TTC549 (cell line): Measurements from ENCODE around the gene SOX6.

ENCODE experiments used
- FAIRE-seq: peaks from 2 replicates; lab custom pipeline; 2012; peaks lifted over from hg19 to GRCh38; lab: Jason Lieb, UNC

Gene SOX6

DNA sequence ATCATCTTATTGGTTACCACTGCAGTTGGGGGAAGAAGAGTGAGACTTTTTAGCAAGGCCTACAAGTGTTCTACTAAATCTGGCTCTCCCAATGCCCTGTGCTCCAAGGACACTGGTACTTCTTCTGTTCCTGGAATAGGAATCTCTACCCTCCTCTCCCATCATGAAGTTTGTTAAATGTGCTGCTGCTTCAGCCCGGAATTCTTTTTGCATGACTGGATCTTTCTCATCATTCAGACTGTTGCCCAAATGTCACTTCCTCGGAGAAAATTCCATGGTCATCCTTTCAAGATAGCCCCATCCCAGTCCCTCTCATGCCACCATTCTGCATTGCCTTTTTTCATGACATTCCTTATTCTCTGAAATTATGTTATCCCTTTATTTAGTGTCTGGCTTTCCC, 400.8 kb downstream of the SOX6 start:
- no peak for FAIRE-seq

GRCh38 chr11:15947681-15948648, 408.4 kb downstream of the SOX6 start:
- FAIRE-seq = no peak

- FAIRE-seq = no peak
These were observed 410.6 kb downstream of the SOX6 start for GRCh38 chr11:15945726-15946125.

GRCh38 chr11:15944460-15944859, 411.9 kb downstream of the SOX6 start:
- no peak for FAIRE-seq

GRCh38 chr11:15943418-15944197, 412.7 kb downstream of the SOX6 start:
- no peak for FAIRE-seq

DNA sequence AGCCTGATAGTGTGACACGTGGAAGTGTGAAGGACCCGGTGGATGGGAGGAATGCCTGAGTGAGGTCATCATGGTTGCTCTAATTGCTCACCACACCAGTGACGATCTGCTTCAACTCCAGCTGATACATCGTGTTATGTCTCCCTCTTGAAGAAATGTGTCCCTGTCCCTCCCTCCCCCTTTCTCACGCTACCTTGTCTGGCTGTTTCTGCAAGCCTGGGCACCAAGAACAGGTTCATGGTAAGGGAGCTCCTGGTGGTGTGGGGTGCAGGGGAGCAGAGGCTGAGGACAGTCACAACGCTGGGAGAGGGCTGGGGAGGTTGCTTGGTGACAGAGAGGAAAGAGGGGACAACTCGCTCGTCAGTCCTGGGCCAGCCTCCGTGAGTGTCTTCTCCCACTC, 413.4 kb downstream of the SOX6 start:
- no peak for FAIRE-seq

- no peak for FAIRE-seq
These were observed 414.2 kb downstream of the SOX6 start for GRCh38 chr11:15942126-15942525.

DNA sequence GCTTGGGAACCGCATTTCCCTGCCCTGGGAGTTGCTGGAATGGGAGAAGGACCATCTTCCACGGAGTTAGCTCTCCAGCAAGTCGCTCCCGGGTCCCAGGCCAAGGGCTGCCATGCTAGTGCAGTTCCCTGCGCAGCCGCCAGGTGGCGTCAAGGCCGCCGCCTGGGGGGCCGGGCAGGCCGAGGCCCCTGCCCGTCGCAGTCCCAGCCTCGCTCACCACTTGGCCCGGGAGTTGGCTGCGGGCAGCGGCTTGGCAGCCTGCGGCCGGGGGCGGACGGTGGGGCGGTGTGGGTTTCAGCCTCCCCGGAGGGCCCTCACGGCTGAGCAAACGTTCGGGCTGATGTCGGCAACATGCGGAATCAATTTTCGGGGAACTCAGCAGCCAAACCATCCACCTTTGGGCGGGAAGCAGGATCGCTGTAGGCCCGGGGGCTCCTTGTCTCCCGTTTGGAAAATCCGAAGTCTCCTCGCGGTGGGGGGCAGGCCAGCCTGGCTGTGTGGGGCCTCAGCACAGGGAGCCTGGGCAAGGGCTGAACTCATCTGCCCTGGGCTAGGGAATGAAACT, 415.1 kb downstream of the SOX6 start:
- no peak for FAIRE-seq

GRCh38 chr11:15940462-15941205, 415.7 kb downstream of the SOX6 start:
- FAIRE-seq = no peak

GRCh38 chr11:15938983-15939382, 417.4 kb downstream of the SOX6 start:
- no peak for FAIRE-seq

DNA sequence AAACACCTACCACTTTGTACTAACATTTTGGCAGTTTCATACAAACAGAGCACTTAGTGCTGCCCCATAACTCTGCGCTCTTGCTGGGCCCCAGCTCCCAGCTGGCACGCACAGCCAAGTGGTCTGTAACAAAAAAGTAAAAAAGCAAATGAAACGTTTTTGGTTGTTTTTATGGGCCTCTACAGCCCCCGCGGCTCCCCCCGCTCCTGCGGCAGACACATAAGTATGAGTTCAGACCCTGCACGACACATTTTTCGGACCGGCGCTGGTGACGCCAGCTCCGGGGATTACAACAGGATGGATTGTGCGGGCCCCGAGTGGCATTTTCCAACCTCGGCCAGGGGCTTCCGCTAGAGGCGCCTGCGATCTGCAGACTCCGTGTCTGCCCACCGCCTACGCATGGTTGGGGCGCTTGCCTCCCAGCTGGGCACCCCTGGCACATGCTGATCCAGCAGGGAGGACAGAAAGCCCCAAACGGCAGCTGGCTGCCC, 418.2 kb downstream of the SOX6 start:
- FAIRE-seq = no peak

GRCh38 chr11:15937601-15938120, 418.7 kb downstream of the SOX6 start:
- no peak for FAIRE-seq

- FAIRE-seq = no peak
These were observed 420.3 kb downstream of the SOX6 start for GRCh38 chr11:15936011-15936410.

DNA sequence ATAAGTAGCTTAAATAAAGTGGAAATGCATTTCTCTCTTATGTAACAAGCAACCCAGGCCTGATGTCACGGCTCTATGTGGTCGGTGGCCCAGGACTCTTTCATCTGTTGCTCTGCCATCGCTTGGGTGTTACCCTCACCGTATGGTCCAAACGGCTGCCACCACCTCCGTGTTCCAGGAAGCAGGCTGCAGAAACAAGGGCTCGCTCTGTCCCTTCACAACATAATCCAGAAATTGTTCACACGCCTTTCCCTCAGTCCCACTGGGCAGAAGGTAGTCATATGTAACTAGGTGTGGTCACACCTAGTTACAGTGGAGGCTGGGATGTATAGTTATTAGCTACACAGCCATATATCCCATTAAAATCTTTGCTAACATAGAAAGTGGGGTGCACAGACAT, 421.0 kb downstream of the SOX6 start:
- no peak for FAIRE-seq

GRCh38 chr11:15933886-15934625, 422.3 kb downstream of the SOX6 start:
- no peak for FAIRE-seq

DNA sequence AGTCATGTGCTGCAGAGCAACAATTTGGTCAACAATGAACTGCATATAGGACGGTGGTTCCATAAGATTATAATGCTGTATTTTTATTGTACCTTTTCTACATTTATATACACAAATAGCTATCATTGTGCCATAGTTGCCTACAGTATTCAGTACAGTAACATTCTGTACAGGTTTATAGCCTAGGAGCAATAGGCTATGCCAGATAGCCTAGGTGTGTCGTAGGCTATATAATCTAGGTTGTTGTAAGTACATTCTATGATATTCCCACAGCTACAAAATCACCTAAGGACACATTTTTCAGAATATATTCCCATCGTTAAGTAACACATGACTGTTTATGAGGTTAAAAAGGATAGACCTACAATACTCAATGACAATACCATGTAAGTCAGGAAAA, 423.9 kb downstream of the SOX6 start:
- FAIRE-seq = no peak

- no peak for FAIRE-seq
These were observed 424.8 kb downstream of the SOX6 start for GRCh38 chr11:15931497-15931896.

DNA sequence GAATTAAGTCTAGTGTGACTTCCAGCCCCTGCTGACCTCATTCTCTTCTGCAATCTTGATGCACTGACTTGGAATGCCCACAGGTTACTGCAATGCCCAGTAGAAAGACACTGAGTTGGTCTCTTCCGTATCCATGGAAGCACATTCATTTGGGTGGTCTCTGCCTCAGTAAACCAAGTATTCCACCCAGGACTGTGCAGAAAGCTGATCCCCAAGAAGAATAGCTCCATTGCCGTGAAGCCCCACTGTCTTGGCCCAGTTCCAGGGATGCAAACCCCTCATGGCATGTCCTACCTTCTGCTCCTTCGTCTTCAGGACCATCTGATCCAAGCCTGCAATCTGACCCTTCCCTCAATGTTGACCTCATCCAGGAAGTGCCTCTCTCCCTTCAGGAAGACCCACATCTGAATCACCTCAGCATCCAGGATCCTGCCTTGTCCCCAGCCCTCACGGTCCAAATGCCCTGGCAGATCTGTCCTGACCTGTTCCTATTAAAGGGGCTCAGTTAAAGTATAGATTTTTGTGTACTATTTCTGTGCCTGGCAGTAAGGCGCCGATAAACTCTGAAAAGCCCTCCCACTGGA, 425.8 kb downstream of the SOX6 start:
- no peak for FAIRE-seq

DNA sequence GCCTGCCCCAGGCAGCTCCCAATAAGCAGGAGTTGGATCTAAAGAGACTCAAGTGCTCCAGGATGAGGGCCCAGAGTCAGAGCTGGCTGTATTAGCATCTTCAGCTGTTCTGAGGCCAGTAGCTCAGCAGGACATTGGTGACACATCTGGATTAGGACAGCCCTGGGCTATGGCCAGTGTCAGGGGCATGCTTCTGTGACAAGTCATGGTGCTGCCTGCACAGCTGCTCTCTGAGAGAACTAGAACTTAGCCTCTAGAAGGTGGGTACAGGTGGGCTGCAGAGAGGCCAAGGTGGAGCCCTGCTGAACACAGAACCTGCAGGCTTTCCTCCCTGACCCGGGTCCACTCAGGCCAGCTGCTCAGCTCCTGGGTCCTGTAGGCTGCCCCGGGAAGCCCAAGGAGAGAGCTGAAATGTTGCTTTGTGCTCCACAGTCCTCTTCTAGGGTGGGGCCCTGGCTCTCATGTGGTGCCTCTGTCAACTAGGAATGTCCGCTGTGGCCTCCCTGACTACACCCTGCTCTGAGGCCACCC, 426.9 kb downstream of the SOX6 start:
- no peak for FAIRE-seq

- FAIRE-seq = no peak
These were observed 428.5 kb downstream of the SOX6 start for GRCh38 chr11:15927864-15928217.
